Measurements from ENCODE around the gene PPP2R3A.

Gene PPP2R3A

GRCh38 chr3:135970506-135971116 is 5.1 kb downstream of the PPP2R3A start:
- no peak for DNase-seq

- no peak for DNase-seq
These were observed 8.3 kb downstream of the PPP2R3A start for GRCh38 chr3:135973841-135974240.

DNA sequence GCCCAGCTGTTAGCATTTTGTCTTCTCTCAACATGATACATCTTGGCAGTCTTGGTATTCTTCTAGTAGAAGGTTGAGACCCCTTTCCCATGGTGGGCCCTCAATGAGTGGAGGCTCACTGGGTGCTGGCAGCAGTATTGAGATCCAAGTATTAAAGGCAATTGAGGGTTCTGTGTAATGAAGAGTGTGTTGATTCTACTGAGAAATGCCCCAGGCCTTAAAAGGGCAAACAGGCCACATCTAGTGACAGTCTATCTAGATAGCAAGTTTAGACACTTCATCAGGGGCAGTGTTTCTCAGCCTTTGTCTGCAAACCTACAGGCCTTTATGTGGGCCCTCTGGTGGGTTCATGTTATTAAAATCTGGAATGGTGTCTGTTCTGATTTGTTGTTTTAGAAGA is 9.5 kb downstream of the PPP2R3A start:
- no peak for DNase-seq

DNA sequence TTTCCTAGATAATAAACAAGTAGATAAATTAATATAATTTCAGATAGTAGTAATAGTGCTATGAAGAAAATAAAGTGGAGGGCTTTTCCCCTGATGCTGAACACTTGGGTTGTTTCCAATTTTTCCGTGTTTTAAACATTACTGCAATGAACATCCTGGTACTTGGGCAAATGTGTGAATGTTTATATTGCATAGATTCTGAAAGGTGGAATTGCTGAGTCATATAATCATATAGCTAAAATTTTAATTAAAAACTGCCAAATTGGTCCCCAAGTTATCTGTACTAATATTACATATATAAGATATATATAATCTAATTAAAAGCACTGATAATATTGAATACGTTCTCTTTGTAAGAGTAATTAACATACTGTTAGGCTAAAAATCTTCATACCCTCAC is 10.0 kb downstream of the PPP2R3A start:
- no peak for DNase-seq

DNA sequence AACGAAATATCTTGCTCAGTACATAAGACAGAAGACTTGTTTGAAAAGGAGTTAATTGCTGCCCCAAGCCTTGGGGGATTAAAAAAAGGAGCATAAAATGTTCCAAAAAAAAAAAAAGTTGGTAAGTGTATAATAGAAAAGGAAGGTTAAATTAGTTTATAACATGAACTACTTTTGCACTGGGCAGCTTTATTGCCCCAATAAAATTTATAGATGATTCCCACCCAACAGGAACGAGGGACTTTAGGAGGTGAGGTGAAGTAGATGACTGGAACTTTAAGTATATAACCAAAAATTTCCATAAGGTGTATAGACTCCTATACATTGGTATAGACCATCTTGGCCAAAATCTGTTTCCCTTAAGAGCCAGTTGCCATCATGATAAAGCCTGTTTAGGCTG is 14.8 kb downstream of the PPP2R3A start:
- DNase-seq = no peak

- DNase-seq = no peak
These were observed 16.3 kb downstream of the PPP2R3A start for GRCh38 chr3:135981701-135982403.

- DNase-seq = no peak
These were observed 16.9 kb downstream of the PPP2R3A start for GRCh38 chr3:135982404-135982761.

DNA sequence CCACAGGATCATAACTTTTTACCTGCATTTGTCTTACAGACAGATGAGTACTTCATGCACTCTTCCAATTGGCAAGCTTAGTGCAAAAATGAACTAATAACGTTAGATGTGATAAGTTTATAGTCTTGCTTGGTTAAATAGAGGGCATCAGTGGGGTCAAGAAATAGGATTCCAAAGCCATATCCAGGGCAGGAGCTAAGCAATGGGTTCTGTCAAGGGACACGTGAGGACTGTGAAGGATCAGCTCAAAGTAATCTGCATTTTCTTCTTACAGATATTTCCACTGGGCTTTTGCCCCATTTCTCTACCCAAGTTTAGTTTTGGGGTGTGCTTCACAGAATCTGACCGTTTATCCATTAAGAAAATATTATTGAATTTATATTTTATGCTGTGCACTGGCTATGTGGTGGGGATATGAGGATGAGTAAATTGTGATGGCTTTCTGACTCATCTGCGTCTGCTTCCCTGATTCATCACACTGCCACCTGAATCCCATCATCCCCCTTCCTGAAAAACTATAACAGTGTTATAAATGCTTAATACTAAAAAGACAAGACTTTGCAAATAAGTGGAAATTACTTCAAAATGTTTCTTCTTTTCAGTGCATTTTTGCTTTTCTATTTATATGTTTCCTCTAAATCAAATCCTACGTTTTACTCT is 17.5 kb downstream of the PPP2R3A start:
- no peak for DNase-seq

- no peak for DNase-seq
These were observed 22.1 kb downstream of the PPP2R3A start for GRCh38 chr3:135987661-135988060.

DNA sequence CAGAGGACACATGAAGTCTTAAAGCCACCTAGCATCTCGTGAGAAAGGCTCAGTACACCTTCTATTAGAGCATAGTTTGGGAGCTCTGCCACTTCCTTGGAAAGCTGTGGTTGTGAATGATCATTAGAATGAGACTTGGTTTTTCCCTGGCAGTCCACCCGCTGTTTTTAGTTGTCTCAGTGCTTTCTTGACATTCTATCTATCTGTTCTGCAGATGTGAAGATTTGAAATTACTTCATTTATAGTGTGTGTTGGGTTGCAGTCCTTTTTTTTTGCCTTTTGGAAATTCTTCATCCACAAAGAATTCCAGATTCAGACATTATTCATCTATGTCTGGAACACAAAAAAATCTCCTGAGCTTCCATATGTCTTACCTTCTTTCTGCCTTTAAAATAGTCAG is 23.7 kb downstream of the PPP2R3A start:
- no peak for DNase-seq

GRCh38 chr3:135990903-135991302 is 25.4 kb downstream of the PPP2R3A start:
- no peak for DNase-seq

- DNase-seq = no peak
These were observed 26.1 kb downstream of the PPP2R3A start for GRCh38 chr3:135991621-135992020.

DNA sequence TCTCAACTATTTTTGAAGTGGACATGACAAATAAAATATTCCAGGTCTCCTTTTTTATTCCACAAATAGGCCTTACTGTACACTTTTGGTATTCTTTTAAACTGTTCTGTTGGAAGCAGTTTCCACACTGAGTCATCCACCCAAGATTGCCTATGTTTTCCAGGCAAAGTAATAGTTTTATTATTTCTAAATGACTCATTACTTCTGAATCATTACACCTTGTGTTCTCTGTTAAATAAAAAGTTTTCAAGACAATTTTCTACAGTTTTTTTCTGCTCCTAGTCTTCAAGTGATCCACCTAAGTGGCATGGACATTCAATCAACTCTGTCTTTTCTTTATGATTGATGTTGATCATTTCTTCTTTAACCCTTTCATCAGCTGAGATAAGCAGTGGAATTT is 26.5 kb downstream of the PPP2R3A start:
- DNase-seq = no peak

DNA sequence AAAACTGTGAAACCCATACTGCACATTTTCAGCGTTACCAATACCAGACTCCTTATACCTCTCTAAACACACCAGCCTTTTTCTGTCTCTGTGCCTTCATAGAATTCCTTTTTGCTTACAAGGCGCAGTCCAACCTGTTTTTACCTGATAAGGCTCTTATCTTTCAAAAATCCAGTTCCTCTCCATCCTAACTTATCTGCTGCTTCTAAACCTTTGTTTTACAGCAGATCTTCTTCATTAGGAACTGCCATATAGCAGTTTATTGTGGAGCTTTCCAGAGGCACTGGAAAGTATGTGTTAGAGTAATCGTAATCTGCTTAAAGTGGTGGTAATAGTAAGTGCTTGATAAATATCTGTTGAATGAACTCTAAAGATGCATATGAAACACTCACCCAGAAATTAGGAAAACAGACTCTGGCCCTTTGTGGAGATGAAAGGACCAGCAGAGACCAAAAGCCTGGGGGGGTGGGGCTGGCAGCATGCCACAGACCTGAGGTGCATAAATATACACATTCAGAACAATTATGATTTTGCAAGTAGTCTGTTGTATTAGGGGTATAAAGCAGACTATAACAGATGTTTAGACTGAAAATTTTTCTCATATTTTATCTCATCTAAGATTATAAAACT is 29.3 kb downstream of the PPP2R3A start:
- no peak for DNase-seq

DNA sequence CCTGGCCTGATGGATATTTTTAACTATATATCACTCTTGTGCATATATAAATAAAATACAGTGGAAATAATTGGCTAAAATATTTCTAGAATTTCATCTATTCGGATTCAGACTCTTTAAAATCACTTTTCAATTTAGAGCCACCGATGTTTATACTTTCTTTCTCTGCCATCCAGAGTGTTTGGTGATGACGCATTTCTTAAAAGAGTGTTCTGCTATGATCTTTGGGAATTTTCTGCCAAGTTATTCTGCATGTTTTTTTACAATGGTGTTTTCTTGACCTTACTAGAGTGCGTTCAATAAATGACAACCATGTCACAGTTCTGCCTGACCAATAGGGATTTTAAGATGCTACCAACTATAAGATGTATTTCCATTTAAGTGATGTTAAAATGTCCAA is 30.2 kb downstream of the PPP2R3A start:
- DNase-seq = no peak

DNA sequence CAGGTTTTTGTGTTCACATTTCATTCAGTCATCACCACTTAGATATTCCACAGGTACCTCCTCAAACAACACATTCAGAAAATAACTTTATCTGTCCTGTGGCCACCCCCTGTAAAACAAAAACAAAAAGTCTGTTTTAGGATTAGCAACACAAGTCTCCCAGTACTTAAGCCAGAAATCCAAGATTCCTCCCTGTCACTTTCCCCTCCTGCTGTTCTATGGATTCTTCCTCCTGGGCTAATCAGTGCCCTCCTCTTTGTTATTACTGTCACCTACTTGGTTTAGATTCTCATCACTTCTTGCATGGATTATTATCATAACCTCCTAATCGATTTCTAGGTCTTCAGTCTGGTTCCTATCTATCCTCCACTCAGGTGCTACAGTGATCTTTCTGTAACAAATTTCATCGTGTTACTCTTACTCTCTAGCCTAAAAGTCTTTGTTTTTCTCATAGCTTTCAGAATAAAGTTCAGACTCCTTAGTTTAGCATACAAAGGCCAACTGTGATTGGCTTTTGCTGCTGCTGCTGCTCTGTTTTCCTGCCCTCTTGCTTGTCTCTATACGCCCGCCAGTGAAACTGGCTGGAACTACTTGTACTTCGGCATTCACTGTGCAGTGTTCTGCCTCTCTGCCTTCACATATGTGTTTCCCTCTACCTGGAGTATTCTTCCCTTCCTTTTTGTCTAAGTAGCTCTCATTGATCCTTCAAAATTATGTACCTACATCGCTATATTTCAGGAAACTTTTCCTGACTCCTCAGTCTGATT is 32.2 kb downstream of the PPP2R3A start:
- DNase-seq = no peak

GRCh38 chr3:136008221-136008620 is 42.7 kb downstream of the PPP2R3A start:
- DNase-seq = no peak

- DNase-seq = no peak
These were observed 43.4 kb downstream of the PPP2R3A start for GRCh38 chr3:136008732-136009470.

DNA sequence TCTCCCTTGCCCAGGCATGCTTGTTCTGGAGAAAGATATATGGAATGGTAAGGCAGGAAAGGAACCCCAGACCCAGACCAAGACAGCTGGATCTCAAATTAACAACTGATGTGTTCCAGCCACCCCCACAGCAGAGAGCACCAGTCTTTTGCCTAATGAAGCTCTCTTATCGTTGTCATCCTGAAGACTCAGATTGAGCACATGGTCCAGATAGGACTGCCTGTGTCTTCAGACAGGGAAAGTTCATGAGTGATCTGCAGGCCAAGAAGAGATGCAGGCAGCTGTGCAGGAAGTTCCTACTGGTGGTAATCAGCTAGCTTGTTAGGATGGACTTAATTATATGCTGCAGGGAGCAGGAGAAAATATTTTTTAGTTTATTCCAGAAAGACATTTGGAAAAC is 53.3 kb downstream of the PPP2R3A start:
- DNase-seq = no peak

DNA sequence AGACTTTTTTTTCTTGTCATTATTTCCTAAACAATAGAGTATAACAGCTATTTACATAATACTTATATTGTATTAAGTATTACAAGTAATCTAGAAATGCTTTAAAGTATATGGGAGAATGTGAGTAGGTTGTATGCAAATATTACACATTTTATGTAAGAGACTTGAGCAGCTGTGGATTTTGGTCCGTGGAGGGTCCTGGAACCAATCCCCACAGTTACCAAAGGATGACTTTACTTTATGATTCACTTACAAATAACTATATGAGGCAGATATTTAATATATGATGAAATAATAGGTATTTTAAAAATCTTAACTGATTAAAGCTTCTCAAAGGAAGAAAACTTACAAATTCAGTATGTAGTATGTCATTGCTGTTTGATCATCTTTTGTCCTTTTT is 56.3 kb downstream of the PPP2R3A start:
- DNase-seq = no peak

DNA sequence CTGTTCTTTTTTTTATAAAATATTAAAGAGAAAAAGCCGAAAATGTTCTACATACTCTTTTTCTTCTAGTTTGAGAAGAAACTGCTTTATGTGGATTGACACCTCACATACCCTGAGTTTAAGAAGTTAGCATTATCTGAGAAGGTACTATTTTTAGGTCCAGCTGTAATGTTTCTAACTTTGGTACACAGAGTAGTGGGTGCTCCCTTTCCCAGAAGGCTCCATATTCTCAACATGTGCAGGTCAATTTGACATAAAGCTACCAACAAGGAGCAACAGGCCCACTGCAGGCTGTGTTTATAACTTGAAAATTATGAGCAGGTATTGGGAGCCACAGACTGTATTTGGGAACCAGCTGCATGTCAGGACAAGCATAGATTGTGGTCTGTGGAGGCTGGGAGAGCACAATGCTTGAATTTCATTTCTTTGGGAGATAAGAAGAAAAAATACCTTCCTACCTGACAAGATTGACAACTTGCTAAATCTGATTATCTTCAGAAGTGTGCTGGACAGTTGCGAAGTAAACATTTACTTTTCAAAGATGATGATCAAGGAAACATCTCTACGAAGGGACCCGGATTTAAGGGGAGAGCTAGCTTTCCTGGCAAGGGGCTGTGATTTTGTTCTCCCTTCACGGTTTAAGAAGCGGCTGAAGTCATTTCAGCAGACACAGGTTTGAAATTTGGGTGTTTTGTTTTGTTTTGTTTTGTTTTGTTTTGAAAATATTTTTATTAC is 57.2 kb downstream of the PPP2R3A start:
- no peak for DNase-seq
